Left lung (tissue), 10 donors: ENCODE data around the gene TEAD1. TPM values are rescaled to one million over a fixed set of nuclear protein-coding genes. Genes with fewer than 3 reads are reported as not detected.

ENCODE experiments used
- ATAC-seq: fragments of 200-7000 bp; cut with Tn5 transposase; one replicate; pipeline ENCODE4 v1.9.1; 2020; ENCODE audit warnings: moderate library complexity
- DNase-seq, 4 donors: peaks; one replicate each; pipeline ENCODE4 v3.0.0-alpha.2; 2013 to 2020
- H3K27ac ChIP-seq, 2 donors: fragments of 200-600 bp; sonication (generic) in 1 of 2; one replicate each; pipeline versions ENCODE4 v1.5.0 to v1.8.0; 2020 to 2021
- H3K27me3 ChIP-seq, 2 donors: fragments of 200-600 bp; sonication (generic) in 1 of 2; one replicate each; pipeline versions ENCODE4 v1.5.0 to v1.8.0; 2020 to 2021
- H3K36me3 ChIP-seq, 2 donors: fragments of 200-600 bp; sonication (generic) in 1 of 2; one replicate each; pipeline versions ENCODE4 v1.5.0 to v1.8.0; 2020 to 2021
- H3K4me1 ChIP-seq, 2 donors: fragments of 200-600 bp; one replicate each; pipeline ENCODE4 v1.8.0; 2021
- H3K4me3 ChIP-seq, 2 donors: fragments of 200-600 bp; sonication (generic) in 1 of 2; one replicate each; pipeline versions ENCODE4 v1.5.0 to v1.8.0; 2020 to 2021; ENCODE audit warnings: mild to moderate bottlenecking in 1 of 2
- H3K9me3 ChIP-seq, 2 donors: fragments of 200-600 bp; sonication (generic) in 1 of 2; one replicate each; pipeline versions ENCODE4 v1.5.0 to v1.8.0; 2020 to 2021
- intact Hi-C, 2 donors: fragments of 100-400 bp; cut with DNase I; formaldehyde crosslinking; loops; one replicate each; pipeline versions ENCODE4 v1.11.2 to v1.14.2; 2022
- polyA plus RNA-seq, 6 donors: library from polyadenylated mRNA; unstranded; fragments of 120-200 nt; gene quantifications; one replicate each; pipeline ENCODE4 v1.2.1, GENCODE V29; 2013; ENCODE audit not compliant: insufficient read length in 6 of 6
- total RNA-seq, 2 donors: library from RNA; stranded (reverse); fragmentation: NEBNext Ultra II Directional; extraction: Animal tissue kit (Norgen Biotek cat#: 25700); gene quantifications; one replicate each; pipeline ENCODE4 v1.2.1, GENCODE V29; 2021
- TF ChIP-seq, protein P1 (sequence below), 2 donors: fragments of 200-600 bp; sonication (generic) in 1 of 2; IDR thresholded peaks; one replicate each; pipeline versions ENCODE4 v1.5.0 to v1.8.0; 2021; ENCODE audit warnings: antibody characterized with exemption in 2 of 2
- donor health status: DM: no; HTN: yes; CAD: no.
- donor health status: DM: no; HTN: no; CAD: no.

The TEAD1 gene
- total and polyA plus RNA-seq, 8 donors, result 58.1 to 106 (median 86.9) TPM

DNA sequence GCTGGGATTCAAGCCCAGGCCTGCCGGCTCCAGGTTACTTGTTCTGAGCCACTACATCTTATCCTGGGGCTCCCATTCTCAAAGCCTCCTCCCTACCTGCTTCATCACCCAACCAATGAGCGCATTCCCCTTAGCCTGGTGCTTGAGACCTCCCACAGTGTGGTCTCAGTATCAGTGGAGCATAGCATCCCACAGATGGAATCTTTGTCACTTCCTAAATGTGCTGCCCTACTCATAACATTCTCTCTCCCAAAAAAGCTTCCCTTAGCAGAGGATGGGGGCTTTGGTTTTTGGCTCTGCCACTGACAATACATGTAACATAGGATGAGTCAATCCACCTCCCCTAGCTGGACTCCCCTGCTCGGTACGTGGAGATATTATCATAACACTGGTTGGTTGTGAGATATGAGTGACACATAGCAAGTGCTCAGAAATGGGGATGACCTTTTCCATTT is 28.8 kb downstream of the TEAD1 start:
- Histone ChIP-seq H3K4me1 (peaks cover 9 to 15% of the 10 kb centered on the region in 2 donors), H3K4me3 (no peak overlapping the region), H3K27ac (no peak overlapping the region), H3K27me3 (no peaks in the 10 kb centered on the region), H3K9me3 (no peaks in the 10 kb centered on the region), H3K36me3 (no peaks in the 10 kb centered on the region)
- DNase-seq (no peak), ATAC-seq (no peak)
- intact Hi-C loops, result no loop called here
- TF ChIP-seq, protein P1, sequence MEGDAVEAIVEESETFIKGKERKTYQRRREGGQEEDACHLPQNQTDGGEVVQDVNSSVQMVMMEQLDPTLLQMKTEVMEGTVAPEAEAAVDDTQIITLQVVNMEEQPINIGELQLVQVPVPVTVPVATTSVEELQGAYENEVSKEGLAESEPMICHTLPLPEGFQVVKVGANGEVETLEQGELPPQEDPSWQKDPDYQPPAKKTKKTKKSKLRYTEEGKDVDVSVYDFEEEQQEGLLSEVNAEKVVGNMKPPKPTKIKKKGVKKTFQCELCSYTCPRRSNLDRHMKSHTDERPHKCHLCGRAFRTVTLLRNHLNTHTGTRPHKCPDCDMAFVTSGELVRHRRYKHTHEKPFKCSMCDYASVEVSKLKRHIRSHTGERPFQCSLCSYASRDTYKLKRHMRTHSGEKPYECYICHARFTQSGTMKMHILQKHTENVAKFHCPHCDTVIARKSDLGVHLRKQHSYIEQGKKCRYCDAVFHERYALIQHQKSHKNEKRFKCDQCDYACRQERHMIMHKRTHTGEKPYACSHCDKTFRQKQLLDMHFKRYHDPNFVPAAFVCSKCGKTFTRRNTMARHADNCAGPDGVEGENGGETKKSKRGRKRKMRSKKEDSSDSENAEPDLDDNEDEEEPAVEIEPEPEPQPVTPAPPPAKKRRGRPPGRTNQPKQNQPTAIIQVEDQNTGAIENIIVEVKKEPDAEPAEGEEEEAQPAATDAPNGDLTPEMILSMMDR (IDR thresholded peaks at IDR 0.05), result no peak

DNA sequence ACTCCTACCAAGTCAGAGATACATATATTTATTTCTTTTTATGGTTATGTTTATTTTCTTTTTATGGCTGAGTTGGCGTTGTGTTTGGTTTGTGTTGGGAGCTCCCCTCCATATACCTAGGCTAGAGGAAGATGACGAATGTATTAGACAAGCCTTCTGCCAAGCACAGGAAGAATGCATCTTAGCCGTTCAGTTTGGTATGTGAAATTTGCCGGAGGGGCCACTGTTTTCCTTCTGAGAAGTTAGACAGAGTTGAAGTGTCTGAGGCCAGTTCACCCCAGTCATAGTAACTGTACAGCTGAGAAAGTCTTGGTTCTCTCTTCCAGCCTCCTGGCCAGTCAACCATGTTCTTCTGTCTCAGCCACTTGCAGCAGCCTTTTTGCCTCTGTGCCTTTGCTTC is 29.8 kb downstream of the TEAD1 start:
- DNase-seq (no peak), ATAC-seq (no peak)
- intact Hi-C loops, result no loop called here
- Histone ChIP-seq H3K4me1 (peaks cover 9 to 15% of the 10 kb centered on the region in 2 donors), H3K36me3 (no peaks in the 10 kb centered on the region), H3K27me3 (no peaks in the 10 kb centered on the region), H3K9me3 (no peaks in the 10 kb centered on the region), H3K4me3 (no peak overlapping the region), H3K27ac (no peak overlapping the region)
- TF ChIP-seq, protein P1 (IDR thresholded peaks at IDR 0.05), result no peak

DNA sequence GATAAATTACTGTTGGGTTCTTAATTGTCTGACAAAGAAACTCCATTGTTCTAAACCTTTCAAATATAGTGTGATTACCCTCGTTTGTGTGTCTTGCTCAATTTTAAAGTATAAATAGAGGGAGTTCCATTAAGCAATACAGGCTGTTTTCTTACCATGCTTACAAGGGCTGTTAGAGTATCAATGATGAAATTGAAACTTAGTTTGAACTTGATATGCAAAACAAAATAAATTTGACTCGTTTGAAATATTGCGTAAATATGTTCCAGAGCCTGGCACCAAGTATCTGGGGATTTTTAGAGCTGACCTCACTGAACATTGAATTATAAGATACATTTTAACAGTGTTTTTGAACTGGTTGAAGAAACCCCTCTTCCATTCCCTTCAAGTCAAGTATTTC is 31.7 kb downstream of the TEAD1 start:
- ATAC-seq (peak; percentile 34), DNase-seq (no peak)
- peaks cover 9 to 11% of the 10 kb centered on the region in 2 donors for H3K4me1 ChIP-seq
- no peaks in the 10 kb centered on the region for H3K27me3 ChIP-seq
- no peaks in the 10 kb centered on the region for H3K9me3 ChIP-seq
- TF ChIP-seq, protein P1 (IDR thresholded peaks at IDR 0.05), result no peak
- intact Hi-C loops, result no loop called here
- H3K27ac ChIP-seq, result peak overlapping the region in 1 of 2 donors; percentile 28
- no peaks in the 10 kb centered on the region for H3K36me3 ChIP-seq
- H3K4me3 ChIP-seq, result no peak overlapping the region

DNA sequence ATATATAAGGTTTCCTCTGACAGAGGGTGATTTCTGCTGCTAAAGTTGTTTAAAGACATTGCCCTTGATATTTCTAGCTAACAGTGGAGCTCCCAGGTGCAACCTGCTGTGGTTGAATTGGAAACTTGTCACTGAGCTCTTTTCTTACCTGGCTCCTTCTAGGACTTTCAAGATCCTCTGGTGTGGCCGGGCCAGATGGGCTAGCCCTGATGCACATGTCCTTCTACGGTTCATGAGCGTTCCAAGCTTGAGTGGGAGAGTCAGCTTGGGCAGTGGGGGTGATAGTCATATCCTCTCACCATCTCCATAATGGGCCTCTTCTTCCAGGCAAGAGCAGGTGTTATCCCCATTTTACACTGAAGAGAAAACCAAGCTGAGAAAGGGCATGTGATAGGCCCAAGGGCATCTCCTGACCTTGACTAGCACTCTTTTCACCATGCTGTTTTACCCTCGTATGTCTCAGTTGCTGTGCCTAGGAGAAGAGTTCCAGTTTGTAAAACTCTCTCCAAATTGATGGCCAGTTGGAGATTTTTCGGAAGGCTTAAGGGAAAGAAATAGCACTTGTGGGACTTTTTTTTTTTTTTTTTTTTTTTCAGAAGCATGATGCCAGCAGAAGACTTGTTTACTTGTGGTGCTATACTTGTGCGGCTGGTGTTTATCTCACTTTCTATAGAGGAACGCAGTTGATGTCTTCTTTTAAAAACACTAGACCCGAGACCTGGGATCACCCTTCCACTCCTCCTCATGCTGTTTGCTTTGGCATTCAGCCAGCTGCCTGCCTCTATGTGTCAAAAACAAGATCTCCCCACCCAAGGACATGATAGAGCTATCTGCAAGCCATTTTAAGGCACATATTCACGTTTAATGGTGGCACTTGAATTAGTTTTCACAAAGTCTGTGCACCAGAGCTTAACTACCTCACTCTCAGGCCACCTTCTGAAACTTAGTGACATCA is 32.6 kb downstream of the TEAD1 start:
- Histone ChIP-seq H3K4me3 (no peak overlapping the region), H3K4me1 (peaks cover 9 to 10% of the 10 kb centered on the region in 2 donors), H3K9me3 (no peaks in the 10 kb centered on the region), H3K27me3 (no peaks in the 10 kb centered on the region), H3K27ac (peak overlapping the region in 1 of 2 donors; percentile 28), H3K36me3 (no peaks in the 10 kb centered on the region)
- DNase-seq (no peak), ATAC-seq (peak; percentile 24)
- intact Hi-C loops, result no loop called here
- TF ChIP-seq, protein P1 (IDR thresholded peaks at IDR 0.05), result no peak

DNA sequence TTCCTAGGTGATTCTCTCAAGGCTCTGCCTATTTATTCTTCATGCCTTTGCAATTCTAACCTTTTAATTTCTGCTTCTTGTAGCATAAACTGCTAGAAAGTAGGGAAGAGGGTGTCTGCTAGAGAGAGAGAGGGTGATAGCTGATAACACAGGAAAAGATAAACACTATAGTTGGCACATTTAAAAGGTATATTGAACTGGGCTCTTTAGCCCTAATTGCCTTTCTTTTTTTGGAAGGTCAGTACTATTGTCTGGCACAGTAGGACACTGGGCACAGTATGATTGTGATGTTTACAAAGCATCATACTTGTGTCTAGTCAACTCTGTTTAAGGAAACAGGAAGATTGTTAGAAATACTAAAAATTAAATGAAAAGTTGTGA is 33.3 kb downstream of the TEAD1 start:
- H3K9me3 ChIP-seq, result no peaks in the 10 kb centered on the region
- DNase-seq (no peak), ATAC-seq (no peak)
- TF ChIP-seq, protein P1 (IDR thresholded peaks at IDR 0.05), result no peak
- intact Hi-C loops, result no loop called here
- H3K27me3 ChIP-seq, result no peaks in the 10 kb centered on the region
- H3K4me1 ChIP-seq, result peaks cover 9 to 10% of the 10 kb centered on the region in 2 donors
- no peak overlapping the region for H3K4me3 ChIP-seq
- no peak overlapping the region for H3K27ac ChIP-seq
- no peaks in the 10 kb centered on the region for H3K36me3 ChIP-seq
